ENCODE measurements around the gene PGBD4.
"Not testable (repeated sequence)": the region's sequence is repeated elsewhere in the genome, so short reads cannot be mapped to it uniquely, and the experiment has no call there.

The PGBD4 gene

GRCh38 chr15:34114215-34114614, 12.3 kb downstream of the PGBD4 start:
- DNase-seq (ENCODE audit: low spot score), result no peak

GRCh38 chr15:34114739-34115138, 12.9 kb downstream of the PGBD4 start:
- DNase-seq (ENCODE audit: low spot score), result no peak

- no peak for DNase-seq (ENCODE audit: low spot score)
Measured at GRCh38 chr15:34116620-34117019, 14.7 kb downstream of the PGBD4 start.

GRCh38 chr15:34119291-34119690, 17.4 kb downstream of the PGBD4 start:
- no peak for DNase-seq (ENCODE audit: low spot score)

- not testable (repeated sequence) for DNase-seq (ENCODE audit: low spot score)
Measured at GRCh38 chr15:34120420-34120819, 18.5 kb downstream of the PGBD4 start.

- not testable (repeated sequence) for DNase-seq (ENCODE audit: low spot score)
Measured at GRCh38 chr15:34121786-34122185, 19.9 kb downstream of the PGBD4 start.

- no peak for DNase-seq (ENCODE audit: low spot score)
Measured at GRCh38 chr15:34122771-34123183, 20.9 kb downstream of the PGBD4 start.

- DNase-seq (ENCODE audit: low spot score), result no peak
Measured at GRCh38 chr15:34124651-34125050, 22.8 kb downstream of the PGBD4 start.

- DNase-seq (ENCODE audit: low spot score), result no peak
Measured at GRCh38 chr15:34125945-34126344, 24.1 kb downstream of the PGBD4 start.

- no peak for DNase-seq (ENCODE audit: low spot score)
Measured at GRCh38 chr15:34126522-34126921, 24.6 kb downstream of the PGBD4 start.

- no peak for DNase-seq (ENCODE audit: low spot score)
Measured at GRCh38 chr15:34128898-34129297, 27.0 kb downstream of the PGBD4 start.

GRCh38 chr15:34132881-34133280, 31.0 kb downstream of the PGBD4 start:
- DNase-seq (ENCODE audit: low spot score), result no peak

GRCh38 chr15:34133511-34133910, 31.6 kb downstream of the PGBD4 start:
- no peak for DNase-seq (ENCODE audit: low spot score)

GRCh38 chr15:34147371-34148140, 45.7 kb downstream of the PGBD4 start:
- DNase-seq (ENCODE audit: low spot score), result no peak

GRCh38 chr15:34154725-34155204, 52.9 kb downstream of the PGBD4 start:
- no peak for DNase-seq (ENCODE audit: low spot score)

GRCh38 chr15:34155859-34156258, 54.0 kb downstream of the PGBD4 start:
- DNase-seq (ENCODE audit: low spot score), result no peak
